ENCODE data around the gene NXPE4.

Gene NXPE4

GRCh38 chr11:114553642-114554041, 41.9 kb downstream of the NXPE4 start:
- DNase-seq (ENCODE audit: low read depth) = peak; percentile 23
- no peak for TF ChIP-seq CTCF (IDR thresholded peaks at IDR 0.05; ENCODE audit: insufficient read depth, low read depth, low read length, missing control alignments)
- no peak overlapping the region for H3K4me3 ChIP-seq (ENCODE audit: low read length)

- no peak overlapping the region for H3K4me3 ChIP-seq (ENCODE audit: low read length)
- TF ChIP-seq CTCF (IDR thresholded peaks at IDR 0.05; ENCODE audit: insufficient read depth, low read depth, low read length, missing control alignments) = no peak
- DNase-seq (ENCODE audit: low read depth) = no peak
Measured at GRCh38 chr11:114551060-114551459, 44.5 kb downstream of the NXPE4 start.

GRCh38 chr11:114525682-114526081, 69.9 kb downstream of the NXPE4 start:
- no peak for DNase-seq (ENCODE audit: low read depth)
- H3K4me3 ChIP-seq (ENCODE audit: low read length) = no peak overlapping the region
- TF ChIP-seq CTCF (IDR thresholded peaks at IDR 0.05; ENCODE audit: insufficient read depth, low read depth, low read length, missing control alignments) = no peak

DNA sequence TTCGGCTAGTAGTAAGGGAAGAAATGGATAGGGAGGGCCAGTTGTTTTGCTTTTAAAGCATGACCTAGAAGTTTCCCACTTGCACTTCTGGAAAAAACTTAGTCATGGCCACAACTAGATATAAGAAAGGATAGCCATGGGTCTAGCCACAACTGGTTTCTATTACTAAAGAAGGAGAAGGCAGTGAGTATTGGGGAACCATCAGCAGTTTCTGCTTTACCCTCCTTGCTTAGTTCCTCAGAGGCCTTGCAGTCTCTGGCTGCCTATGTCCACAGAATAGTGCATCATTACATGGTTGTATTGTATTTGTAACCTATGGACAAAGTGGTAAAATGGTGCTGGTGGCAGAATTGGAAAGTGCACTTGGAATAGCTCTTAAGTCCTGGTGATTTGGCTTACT, 71.5 kb downstream of the NXPE4 start:
- TF ChIP-seq CTCF (IDR thresholded peaks at IDR 0.05; ENCODE audit: insufficient read depth, low read depth, low read length, missing control alignments) = no peak
- DNase-seq (ENCODE audit: low read depth) = no peak
- H3K4me3 ChIP-seq (ENCODE audit: low read length) = no peak overlapping the region

DNA sequence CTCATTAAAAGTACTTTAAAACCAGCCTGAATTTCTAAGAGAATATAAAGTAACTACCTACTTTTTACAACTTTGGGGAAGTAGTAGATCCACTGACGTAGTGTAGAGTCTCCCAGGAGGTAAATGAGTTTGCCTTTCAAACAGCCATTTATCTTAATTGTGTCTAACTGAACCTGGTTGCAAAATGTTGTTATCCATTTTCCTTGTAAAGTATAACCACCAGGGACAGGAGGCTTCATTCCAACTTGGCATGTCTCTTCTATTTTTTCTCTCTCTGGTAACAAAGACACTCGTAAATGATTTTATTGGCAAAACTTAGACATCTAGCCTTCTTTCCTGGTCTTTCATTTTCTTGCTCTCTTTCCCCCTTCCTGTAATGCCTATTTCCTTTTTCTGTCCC, 72.8 kb downstream of the NXPE4 start:
- no peak overlapping the region for H3K4me3 ChIP-seq (ENCODE audit: low read length)
- no peak for TF ChIP-seq CTCF (IDR thresholded peaks at IDR 0.05; ENCODE audit: insufficient read depth, low read depth, low read length, missing control alignments)
- no peak for DNase-seq (ENCODE audit: low read depth)
